Body of pancreas (tissue), 4 donors: ENCODE results near the gene CD274. TPM values are rescaled to one million over a fixed set of nuclear protein-coding genes. Genes with fewer than 3 reads are reported as not detected.

Experiments used
- ATAC-seq: fragments of 150-250 bp; one replicate; pipeline ENCODE4 v1.9.1; 2016
- DNase-seq, 4 donors: peaks; one replicate each; pipeline ENCODE4 v3.0.0-alpha.2; 2019
- H3K27ac ChIP-seq, 4 donors: fragments of 200-600 bp; sonication (generic); 1 replicate in 3 of 4; 2 replicates in 1 of 4; pipeline versions ENCODE4 v1.5.1 to v1.6.1; 2016 to 2019; ENCODE audit warnings: mild to moderate bottlenecking in 1 of 4, mixed read lengths in 1 of 4, moderate library complexity in 1 of 4
- H3K27me3 ChIP-seq, 2 donors: fragments of 200-600 bp; sonication (generic); one replicate each; pipeline ENCODE4 v1.6.0; 2016; ENCODE audit warnings: mild to moderate bottlenecking in 1 of 2
- H3K36me3 ChIP-seq, 2 donors: fragments of 200-600 bp; sonication (generic); replicated peaks in 1 of 2; 2 replicates each; pipeline ENCODE4 v1.5.1; 2016; ENCODE audit warnings: low read depth in 2 of 2; ENCODE audit not compliant: insufficient read depth in 1 of 2
- H3K4me1 ChIP-seq: fragments of 200-600 bp; sonication (generic); one replicate; pipeline ENCODE4 v1.6.0; 2016
- H3K4me3 ChIP-seq, 2 donors: fragments of 200-600 bp; sonication (generic); 1 replicate in 1 of 2; 2 replicates in 1 of 2; pipeline ENCODE4 v1.5.1; 2016 to 2019
- H3K9me3 ChIP-seq, 3 donors: fragments of 200-600 bp; sonication (generic); 1 replicate in 2 of 3; 2 replicates in 1 of 3; pipeline ENCODE4 v1.5.1; 2016
- POLR2A ChIP-seq, 3 donors: fragments of 450-650 bp; IDR thresholded peaks; one replicate each; pipeline ENCODE4 v1.6.1; 2016; ENCODE audit warnings: antibody characterized with exemption in 3 of 3, mild to moderate bottlenecking in 2 of 3
- WGBS, 2 donors: methylation state at CpG; one replicate each; pipeline ENCODE4 v1.1.5; 2017; 5-methylcytosine and 5-hydroxymethylcytosine counted together
- intact Hi-C: fragments of 100-400 bp; cut with DNase I; formaldehyde crosslinking; loops from one replicate; pipeline ENCODE4 v1.15.1; 2023
- total RNA-seq, 2 donors: library from RNA; depleted of rRNA; stranded (reverse); fragments of >200 nt; gene quantifications; one replicate each; pipeline ENCODE4 v1.1.0, GENCODE V29; 2016
- TF ChIP-seq, protein P1 (sequence below), 7 experiments: fragments of 450-650 bp in 4 of 7; fragments of 200-600 bp in 3 of 7; sonication (generic) in 3 of 7; IDR thresholded peaks; one replicate each; pipeline ENCODE4 v1.5.1; 2016 to 2019; ENCODE audit warnings: antibody characterized with exemption in 7 of 7

CD274 gene
- total RNA-seq, 2 donors from 2014 or later: 1.6 to 3.6 TPM

DNA sequence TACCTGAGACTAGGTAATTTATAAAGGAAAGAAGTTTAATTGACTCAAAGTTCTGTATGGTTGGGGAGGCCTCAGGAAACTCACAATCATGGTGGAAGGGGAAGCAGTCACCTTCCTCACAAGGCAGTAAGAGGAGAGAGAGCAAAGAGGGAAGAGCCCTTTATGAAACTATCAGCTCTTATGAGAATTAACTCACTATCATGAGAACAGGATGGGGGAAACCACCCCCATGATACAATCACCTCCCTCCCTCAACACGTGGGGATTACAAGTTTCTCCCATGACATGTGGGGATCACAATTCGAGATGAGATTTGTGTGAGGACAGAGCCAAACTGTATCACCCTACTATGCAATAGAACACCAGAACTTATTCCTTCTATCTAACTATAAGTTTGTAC is 27.9 kb downstream of the CD274 start:
- Histone ChIP-seq H3K27me3 (no peaks in the 10 kb centered on the region), H3K4me1 (no peaks in the 10 kb centered on the region), H3K4me3 (no peak overlapping the region), H3K27ac (no peak overlapping the region), H3K36me3 (no peaks in the 10 kb centered on the region), H3K9me3 (no peaks in the 10 kb centered on the region)
- intact Hi-C loops: no loop called here
- TF ChIP-seq, protein P1, sequence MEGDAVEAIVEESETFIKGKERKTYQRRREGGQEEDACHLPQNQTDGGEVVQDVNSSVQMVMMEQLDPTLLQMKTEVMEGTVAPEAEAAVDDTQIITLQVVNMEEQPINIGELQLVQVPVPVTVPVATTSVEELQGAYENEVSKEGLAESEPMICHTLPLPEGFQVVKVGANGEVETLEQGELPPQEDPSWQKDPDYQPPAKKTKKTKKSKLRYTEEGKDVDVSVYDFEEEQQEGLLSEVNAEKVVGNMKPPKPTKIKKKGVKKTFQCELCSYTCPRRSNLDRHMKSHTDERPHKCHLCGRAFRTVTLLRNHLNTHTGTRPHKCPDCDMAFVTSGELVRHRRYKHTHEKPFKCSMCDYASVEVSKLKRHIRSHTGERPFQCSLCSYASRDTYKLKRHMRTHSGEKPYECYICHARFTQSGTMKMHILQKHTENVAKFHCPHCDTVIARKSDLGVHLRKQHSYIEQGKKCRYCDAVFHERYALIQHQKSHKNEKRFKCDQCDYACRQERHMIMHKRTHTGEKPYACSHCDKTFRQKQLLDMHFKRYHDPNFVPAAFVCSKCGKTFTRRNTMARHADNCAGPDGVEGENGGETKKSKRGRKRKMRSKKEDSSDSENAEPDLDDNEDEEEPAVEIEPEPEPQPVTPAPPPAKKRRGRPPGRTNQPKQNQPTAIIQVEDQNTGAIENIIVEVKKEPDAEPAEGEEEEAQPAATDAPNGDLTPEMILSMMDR (IDR thresholded peaks at IDR 0.05): no peak
- TF ChIP-seq POLR2A (IDR thresholded peaks at IDR 0.05): no peak
- ATAC-seq (no peak), DNase-seq (no peak)
- whole genome bisulfite sequencing, 2 donors: 59 to 70% methylated on average over 2 of the region's 2 CpGs

DNA sequence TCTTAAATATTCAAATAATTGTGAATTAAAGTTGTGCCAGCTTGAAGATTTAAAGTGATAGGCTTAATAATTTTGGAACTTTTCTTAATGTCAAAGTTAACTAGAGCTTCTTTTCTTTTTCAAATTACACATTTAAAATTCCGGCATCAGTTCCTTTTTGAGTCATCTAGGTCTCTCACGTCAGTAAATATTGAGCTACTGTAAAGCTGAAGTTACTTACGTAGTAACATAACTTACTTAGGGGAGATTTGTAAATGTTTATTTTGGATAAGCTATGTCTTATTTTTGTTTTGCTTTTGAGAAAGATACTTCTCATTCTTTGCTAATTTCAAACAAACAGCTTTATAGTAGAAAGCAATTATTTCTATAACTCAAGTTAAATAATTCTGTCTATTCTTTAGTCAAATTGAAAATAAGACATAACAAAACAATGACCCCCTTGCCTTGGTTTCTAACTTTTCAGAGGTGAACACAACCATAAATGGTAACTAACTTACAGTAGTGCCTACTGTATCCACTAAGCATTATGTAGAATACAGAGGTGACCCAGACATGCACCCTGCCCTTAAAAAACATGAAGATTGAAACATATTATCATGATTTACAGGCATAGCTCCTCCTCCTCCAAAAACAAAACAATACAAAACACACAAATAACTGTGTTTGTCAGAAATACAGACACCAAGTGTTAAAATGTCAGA is 29.8 kb downstream of the CD274 start:
- DNase-seq: no peak
- Histone ChIP-seq H3K4me3 (no peak overlapping the region), H3K27ac (no peak overlapping the region), H3K36me3 (no peaks in the 10 kb centered on the region), H3K9me3 (no peaks in the 10 kb centered on the region), H3K27me3 (no peaks in the 10 kb centered on the region), H3K4me1 (no peaks in the 10 kb centered on the region)
- intact Hi-C loops: no loop called here
- TF ChIP-seq POLR2A (IDR thresholded peaks at IDR 0.05): no peak
- TF ChIP-seq, protein P1 (IDR thresholded peaks at IDR 0.05): no peak
- WGBS, 2 donors: 70 to 72% methylated on average over 3 of the region's 3 CpGs
- ATAC-seq: no peak

DNA sequence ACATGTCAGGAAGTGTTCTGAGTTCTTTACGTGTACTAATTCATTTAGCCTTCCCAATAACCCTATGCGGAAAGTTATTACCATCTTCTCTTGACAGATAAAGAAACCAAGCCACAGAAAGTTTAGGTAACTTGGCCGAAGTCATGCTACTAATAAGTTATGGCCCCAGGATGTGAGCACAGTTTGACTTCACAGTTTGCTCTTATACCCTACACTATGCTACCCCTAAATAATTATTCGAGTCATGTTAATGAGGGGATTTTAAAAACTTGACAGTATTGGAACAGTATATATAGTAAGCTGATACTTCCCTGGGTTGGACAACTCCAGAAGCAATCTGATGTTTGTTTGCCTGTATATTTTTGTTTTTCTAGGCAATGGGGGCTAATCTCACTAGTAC is 30.6 kb downstream of the CD274 start:
- TF ChIP-seq, protein P1 (IDR thresholded peaks at IDR 0.05): no peak
- TF ChIP-seq POLR2A (IDR thresholded peaks at IDR 0.05): no peak
- Histone ChIP-seq H3K27me3 (no peaks in the 10 kb centered on the region), H3K9me3 (no peaks in the 10 kb centered on the region), H3K36me3 (no peaks in the 10 kb centered on the region), H3K4me3 (no peak overlapping the region), H3K27ac (no peak overlapping the region), H3K4me1 (no peaks in the 10 kb centered on the region)
- ATAC-seq (no peak), DNase-seq (no peak)
- intact Hi-C loops: no loop called here
- 88 to 90% methylated on average over 4 of the region's 4 CpGs for WGBS, 2 donors

DNA sequence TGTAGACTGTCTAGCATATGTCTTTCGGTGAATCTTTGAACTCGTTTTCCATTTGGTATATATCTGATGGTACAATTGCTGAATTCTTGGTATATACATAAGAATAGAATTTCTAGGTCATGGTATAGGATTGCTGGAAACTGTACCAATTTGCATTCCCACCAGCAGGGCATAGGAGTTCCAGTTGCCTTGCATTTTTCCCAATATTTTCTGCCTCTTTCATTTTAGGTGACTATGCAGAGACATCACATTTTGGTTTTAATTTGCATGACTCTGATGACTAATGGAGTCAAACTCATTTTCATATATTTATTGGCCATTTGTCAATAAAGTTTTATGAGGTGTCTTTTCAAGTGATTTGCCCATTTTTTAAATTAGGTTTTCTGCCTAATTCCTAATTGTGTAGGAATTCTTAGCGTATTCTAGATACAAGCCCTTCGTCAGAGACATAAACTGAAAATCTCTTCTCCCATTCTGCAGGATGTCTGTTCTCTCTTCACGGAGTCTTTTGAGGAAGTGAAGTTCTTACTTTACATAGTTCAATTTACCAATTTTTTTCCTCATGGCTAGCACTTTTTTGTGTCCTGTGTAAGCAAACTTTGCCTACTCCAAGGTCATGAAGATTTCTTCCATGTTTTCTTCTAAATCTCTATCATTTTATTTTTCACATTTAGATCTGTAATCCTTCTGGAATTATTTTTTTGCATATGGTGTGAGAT is 31.1 kb downstream of the CD274 start:
- H3K27me3 ChIP-seq: no peaks in the 10 kb centered on the region
- ATAC-seq (no peak), DNase-seq (no peak)
- no peak overlapping the region for H3K27ac ChIP-seq
- 76 to 79% methylated on average over 5 of the region's 5 CpGs for WGBS, 2 donors
- H3K4me3 ChIP-seq: no peak overlapping the region
- no peaks in the 10 kb centered on the region for H3K9me3 ChIP-seq
- intact Hi-C loops: no loop called here
- no peaks in the 10 kb centered on the region for H3K4me1 ChIP-seq
- H3K36me3 ChIP-seq: no peaks in the 10 kb centered on the region
- TF ChIP-seq POLR2A (IDR thresholded peaks at IDR 0.05): no peak
- TF ChIP-seq, protein P1 (IDR thresholded peaks at IDR 0.05): no peak
